Measurements from ENCODE around the gene VAC14.

Gene VAC14

DNA sequence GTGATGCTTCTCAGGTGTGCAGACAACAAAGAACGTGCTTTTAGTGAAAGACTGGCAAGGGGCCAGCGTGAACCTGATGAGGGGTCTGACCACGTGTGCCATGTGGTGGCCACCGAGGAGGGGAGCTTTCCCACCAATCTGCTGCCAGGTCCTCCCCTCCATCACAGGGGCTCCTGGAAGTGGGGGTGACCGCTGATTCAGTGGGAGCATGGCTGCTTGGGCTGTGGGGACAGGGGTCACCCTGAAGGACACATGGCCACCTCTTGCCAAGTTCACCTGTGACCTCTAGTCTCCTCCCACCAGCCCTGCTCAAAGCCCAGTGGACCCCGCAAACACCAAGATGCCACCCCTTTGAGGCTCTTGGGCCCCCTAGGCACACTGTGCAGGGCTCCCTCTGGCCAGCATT lies 77.2 kb downstream of the VAC14 start:
- H3K27ac ChIP-seq: no peak overlapping the region
- no peak for DNase-seq (ENCODE audit: low spot score)
- TF ChIP-seq, protein P1, sequence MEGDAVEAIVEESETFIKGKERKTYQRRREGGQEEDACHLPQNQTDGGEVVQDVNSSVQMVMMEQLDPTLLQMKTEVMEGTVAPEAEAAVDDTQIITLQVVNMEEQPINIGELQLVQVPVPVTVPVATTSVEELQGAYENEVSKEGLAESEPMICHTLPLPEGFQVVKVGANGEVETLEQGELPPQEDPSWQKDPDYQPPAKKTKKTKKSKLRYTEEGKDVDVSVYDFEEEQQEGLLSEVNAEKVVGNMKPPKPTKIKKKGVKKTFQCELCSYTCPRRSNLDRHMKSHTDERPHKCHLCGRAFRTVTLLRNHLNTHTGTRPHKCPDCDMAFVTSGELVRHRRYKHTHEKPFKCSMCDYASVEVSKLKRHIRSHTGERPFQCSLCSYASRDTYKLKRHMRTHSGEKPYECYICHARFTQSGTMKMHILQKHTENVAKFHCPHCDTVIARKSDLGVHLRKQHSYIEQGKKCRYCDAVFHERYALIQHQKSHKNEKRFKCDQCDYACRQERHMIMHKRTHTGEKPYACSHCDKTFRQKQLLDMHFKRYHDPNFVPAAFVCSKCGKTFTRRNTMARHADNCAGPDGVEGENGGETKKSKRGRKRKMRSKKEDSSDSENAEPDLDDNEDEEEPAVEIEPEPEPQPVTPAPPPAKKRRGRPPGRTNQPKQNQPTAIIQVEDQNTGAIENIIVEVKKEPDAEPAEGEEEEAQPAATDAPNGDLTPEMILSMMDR (IDR thresholded peaks at IDR 0.05): no peak

DNA sequence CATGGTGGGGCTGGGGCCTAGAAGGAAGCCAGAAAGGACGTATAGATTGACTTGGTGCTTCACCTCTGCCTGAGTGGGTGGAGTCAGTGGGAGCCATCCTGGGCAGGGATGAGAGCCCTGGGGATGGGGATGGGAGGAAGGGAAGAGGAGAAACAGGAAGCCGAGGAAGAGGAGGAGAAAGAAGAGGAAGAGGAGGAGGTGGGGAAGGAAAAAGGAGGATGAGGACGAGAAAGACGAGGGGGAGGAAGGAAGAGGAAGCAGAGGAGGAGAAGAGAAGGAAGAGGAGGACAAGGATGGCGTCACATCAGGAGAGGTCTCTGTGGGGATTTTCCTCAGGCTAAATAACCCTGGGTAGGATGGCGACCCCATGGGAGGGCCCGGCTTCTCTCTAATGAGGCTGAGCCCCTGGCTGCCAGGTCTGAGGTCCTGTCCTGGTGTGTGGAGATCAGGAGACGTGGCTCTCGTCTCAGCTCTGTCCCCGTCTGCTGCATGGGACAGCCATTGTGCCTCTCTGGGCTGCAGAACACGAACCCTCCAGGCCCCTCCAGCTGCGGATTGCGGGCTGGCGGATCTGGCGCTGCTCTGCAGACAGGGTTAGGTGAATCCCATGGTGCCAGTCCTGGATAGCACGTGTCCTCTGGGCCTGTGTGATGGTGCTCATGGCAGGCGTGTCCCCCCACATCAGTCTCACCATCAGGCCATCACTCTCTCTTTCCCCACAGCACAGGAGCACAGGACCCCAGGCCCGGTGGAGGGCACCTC lies 79.6 kb downstream of the VAC14 start:
- no peak for DNase-seq (ENCODE audit: low spot score)
- TF ChIP-seq, protein P1 (IDR thresholded peaks at IDR 0.05): no peak
- Histone ChIP-seq H3K27ac (no peak overlapping the region), H3K4me3 (no peak overlapping the region)

More for the DNA sequence above, 77.2 kb downstream of the VAC14 start:
- no peak overlapping the region for H3K4me3 ChIP-seq

DNA sequence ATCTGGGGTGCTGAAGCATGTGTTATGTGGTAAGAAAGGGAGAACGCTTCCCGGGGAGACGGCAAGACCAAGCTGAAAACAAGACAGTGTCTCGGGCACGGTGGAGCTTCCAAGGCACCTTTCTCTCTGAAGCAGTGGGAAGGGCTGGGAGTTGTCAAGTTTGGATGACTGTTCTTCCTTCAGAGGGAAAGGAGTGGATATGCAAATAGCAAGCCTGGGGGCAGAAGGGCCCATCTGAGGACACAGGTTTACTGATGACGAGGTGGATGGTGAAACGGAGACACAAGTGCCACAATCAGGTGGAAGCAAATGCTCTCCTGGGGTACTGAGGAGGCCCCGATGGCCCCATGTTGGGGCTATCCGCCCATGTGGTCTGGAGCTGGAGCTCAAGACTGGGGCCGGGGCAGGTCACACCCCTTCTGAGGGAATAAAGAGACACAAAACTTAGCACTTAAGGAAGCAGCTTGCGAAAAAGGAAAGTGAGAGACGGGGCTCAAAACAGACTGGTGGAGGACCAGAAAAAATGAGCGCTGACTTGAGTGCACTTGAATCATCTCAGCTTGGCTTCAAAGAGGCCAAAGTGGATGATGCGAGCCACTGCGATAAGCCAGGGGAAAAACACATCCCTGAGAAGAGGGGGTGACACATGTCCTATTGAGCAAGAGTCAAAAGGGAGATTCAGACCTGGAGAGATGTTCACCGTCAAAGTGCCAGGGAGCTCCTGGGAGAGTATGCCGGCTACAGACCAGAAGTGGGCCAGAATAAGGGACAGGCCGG lies 80.3 kb downstream of the VAC14 start:
- TF ChIP-seq, protein P1 (IDR thresholded peaks at IDR 0.05): no peak
- DNase-seq (ENCODE audit: low spot score): no peak
- Histone ChIP-seq H3K27ac (no peak overlapping the region), H3K4me3 (no peak overlapping the region)

DNA sequence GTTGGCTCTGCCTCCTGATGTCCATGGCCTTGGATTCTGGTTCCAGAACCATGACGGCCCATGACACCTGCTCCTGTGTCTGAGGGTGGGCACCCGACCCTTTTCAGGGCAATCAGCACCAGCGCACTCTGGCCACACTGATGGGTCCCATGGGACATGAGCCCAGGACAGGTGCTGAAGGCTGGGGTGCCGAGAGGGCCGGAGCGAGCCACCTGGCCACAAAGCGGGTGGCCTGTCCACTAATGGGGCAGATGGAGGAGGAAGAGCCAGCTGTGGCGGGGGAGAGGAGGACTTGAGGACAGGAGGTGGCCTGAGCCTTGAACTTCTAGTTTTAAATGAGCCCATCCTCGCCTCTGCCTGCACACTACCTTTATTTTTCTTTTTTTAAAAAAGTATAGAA lies 83.9 kb downstream of the VAC14 start:
- TF ChIP-seq, protein P1 (IDR thresholded peaks at IDR 0.05): no peak
- Histone ChIP-seq H3K27ac (peak overlapping the region; percentile 91 to 92), H3K4me3 (no peak overlapping the region)
- DNase-seq (ENCODE audit: low spot score): no peak

DNA sequence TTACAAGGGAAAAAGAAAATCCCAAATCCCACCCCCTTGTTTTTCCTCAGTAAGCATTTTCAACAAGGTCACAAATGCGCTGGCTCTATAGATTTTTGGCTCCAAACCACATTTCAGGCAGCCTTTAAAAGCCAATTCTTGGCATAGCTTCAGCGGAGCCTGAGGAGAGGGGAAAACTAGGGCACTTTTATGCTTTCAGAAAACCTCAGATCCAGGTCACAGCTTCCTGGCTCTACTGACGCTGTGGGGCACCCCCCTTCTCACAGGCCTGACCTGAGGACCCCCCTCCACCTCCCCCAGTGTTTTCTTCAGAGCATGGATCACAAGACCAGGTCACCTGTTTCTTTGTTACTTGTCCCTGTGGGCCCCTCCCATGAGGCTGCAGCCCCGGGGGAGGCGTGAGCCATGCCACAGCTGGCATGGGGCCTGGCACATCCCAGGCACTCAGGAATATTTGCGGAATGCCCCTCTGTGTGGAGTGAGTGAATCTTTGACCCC lies 85.0 kb downstream of the VAC14 start:
- Histone ChIP-seq H3K4me3 (peak overlapping the region; percentile 39), H3K27ac (peak overlapping the region; percentile 91 to 92)
- TF ChIP-seq, protein P1 (IDR thresholded peaks at IDR 0.05): no peak
- no peak for DNase-seq (ENCODE audit: low spot score)

DNA sequence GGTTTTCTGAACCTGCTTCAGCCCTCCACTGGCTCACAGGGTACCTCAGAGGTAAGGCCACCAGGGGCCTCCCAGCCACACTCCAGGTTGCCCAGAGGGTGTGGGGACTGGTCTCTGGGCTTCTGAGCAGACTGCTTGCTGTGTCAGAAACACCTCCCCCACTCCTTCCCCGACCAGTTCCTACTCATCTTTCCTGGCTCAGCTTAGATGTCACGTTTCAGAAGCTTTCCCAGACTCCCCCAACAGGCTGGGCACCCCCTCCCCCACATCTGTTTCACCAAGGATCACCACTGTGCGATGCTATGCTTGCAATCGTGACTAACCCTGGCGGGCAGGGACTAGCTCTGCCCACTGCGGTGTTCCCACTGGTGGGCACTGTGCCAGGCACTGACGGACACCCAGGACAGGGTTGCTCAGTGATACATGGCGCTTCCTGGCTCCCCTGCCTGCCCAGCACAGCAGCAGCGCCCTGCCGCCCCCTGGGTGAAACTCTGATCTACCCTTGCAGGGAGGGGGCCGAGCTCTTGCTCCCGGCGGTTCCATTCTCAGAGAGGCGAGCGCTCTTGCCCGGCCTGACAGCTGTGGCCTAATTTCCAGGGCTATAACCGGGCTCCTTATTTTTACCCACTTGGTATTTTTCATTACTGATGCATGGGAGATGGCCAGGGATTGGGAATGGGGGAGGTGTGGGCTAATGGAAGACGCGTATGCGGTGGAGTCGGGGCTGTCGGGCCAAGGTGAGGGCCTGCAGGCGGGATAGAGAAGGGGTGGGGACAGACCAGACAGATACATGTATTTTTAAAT lies 85.7 kb downstream of the VAC14 start:
- TF ChIP-seq, protein P1 (IDR thresholded peaks at IDR 0.05): no peak
- Histone ChIP-seq H3K27ac (peak overlapping the region; percentile 91 to 92), H3K4me3 (peak overlapping the region; percentile 39)
- DNase-seq (ENCODE audit: low spot score): peak; percentile 97
